Thymus (tissue), 11 donors: ENCODE results near the gene CARD19. TPM values are rescaled to one million over a fixed set of nuclear protein-coding genes. Genes with fewer than 3 reads are reported as not detected.

Source experiments
- DNase-seq, 9 donors: peaks; one replicate each; pipeline ENCODE4 v3.0.0-alpha.2; 2013; ENCODE audit warnings: low spot score in 9 of 9, low read depth in 6 of 9, missing footprints in 1 of 9
- H3K27ac ChIP-seq, 2 donors: one replicate each; pipeline ENCODE4 v1.5.1; 2013; ENCODE audit warnings: control low read depth in 1 of 2, low read depth in 1 of 2, low read length in 1 of 2, mild to moderate bottlenecking in 1 of 2, moderate library complexity in 1 of 2
- H3K27me3 ChIP-seq, 2 donors: one replicate each; pipeline ENCODE4 v1.5.1; 2013; ENCODE audit warnings: low read length in 1 of 2; ENCODE audit not compliant: control insufficient read depth in 2 of 2, insufficient read depth in 1 of 2
- H3K36me3 ChIP-seq, 2 donors: one replicate each; pipeline ENCODE4 v1.5.1; 2013; ENCODE audit warnings: low read length in 1 of 2, mild to moderate bottlenecking in 1 of 2, moderate library complexity in 1 of 2; ENCODE audit not compliant: control insufficient read depth in 2 of 2, insufficient read depth in 2 of 2
- H3K4me1 ChIP-seq, 2 donors: one replicate each; pipeline ENCODE4 v1.5.1; 2013; ENCODE audit warnings: low read length in 2 of 2; ENCODE audit not compliant: control insufficient read depth in 2 of 2, insufficient read depth in 2 of 2
- H3K4me3 ChIP-seq, 2 donors: one replicate each; pipeline ENCODE4 v1.5.1; 2013; ENCODE audit warnings: low read length in 2 of 2, control low read depth in 1 of 2, mild to moderate bottlenecking in 1 of 2
- H3K9me3 ChIP-seq, 2 donors: one replicate each; pipeline ENCODE4 v1.5.1; 2013; ENCODE audit warnings: low read length in 1 of 2, mild to moderate bottlenecking in 1 of 2; ENCODE audit not compliant: control insufficient read depth in 2 of 2, insufficient read depth in 1 of 2
- WGBS: extraction: QIAGEN DNeasy Blood & Tissue Kit; methylation state at CpG from one replicate; pipeline ENCODE4 v1.1.7; 2013; 5-methylcytosine and 5-hydroxymethylcytosine counted together
- polyA plus RNA-seq: library from polyadenylated mRNA; stranded (reverse); fragments of 200-250 nt; gene quantifications from one replicate; pipeline ENCODE4 v1.2.3, GENCODE V29; 2013
- total RNA-seq: library from RNA; stranded (reverse); fragments of 120-200 nt; gene quantifications from one replicate; pipeline ENCODE4 v1.2.4, GENCODE V29; 2013
- donor health status: healthy.

The CARD19 gene
- total and polyA plus RNA-seq, 2 donors, result 24.8 to 25.3 TPM

DNA sequence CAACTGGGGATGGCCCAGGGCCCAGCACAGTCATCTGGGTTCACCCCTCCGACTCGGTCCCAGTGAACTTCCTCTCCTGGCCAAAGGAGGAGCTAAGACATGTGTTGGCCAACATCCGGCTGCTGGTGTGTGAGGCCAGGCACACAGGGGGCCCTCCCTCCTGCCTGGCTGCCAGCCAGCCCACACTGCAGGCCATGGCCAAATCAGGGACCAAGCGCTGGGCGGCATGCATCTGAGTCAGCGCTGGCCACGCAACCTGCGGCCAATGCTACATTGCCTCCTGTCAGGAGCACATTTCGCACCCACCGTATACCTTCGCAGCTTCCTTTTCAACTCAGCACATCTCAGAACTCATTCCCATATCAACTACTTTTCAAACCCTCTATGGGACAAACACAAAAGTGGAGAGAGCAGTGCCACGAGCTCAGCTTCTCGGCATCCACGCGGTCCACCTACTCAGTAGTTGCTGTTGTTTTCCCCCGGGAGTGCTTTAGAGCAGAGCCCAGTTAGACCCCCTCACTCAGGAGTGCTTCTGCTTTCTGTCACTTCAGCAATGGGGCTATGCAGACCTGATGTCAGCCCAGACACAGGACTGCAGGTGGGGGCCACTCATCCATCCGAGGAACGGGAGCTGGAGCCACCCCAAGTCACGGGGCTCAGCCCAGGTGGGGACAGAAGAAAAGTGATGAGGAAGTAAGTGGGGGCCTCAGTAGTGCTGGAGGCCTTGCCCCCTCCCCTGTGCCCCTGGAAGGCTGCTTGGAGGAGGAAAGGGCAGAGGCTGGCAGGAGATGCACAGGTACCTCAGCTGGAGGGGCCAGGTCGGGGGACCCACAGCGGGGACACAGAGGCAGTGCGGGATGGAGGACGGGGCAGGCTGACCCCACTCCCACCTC, 24.2 kb downstream of the CARD19 start:
- 38% methylated on average over 23 of the region's 23 CpGs for WGBS
- Histone ChIP-seq H3K27me3 (no peaks in the 10 kb centered on the region), H3K4me3 (no peak overlapping the region), H3K4me1 (peaks cover 0 to 22% of the 10 kb centered on the region in 2 donors), H3K27ac (peak overlapping the region in 1 of 2 donors; percentile 61), H3K9me3 (no peaks in the 10 kb centered on the region), H3K36me3 (peaks cover 0 to 3% of the 10 kb centered on the region in 2 donors)
- peak in 1 of 9 donors; percentile 50 for DNase-seq

DNA sequence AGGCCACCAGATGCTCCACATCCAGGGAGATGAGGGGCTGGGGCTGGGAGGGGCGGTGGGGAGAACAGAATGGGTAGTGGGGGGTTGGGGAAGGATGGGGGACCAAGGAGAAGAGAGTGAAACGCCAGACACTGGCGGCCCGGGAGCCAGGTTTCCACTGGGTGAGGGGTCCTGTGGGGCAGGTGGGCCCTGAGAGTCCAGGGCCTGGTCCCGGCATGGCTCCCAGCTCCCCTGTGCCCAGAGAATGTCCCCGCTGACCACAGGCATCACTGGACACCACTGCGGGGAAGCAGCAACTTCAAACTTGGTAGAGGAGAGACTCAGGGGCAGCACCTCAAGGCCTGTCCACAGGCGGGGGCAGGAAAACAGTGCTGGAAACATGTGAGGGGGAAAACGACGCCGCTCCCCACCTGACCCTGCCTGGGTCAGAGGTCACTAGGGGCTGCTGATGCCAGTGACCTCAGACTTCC, 24.9 kb downstream of the CARD19 start:
- DNase-seq, result no peak
- no peak overlapping the region for H3K4me3 ChIP-seq
- H3K9me3 ChIP-seq, result no peaks in the 10 kb centered on the region
- H3K27ac ChIP-seq, result peak overlapping the region in 1 of 2 donors; percentile 61
- peaks cover 0 to 3% of the 10 kb centered on the region in 2 donors for H3K36me3 ChIP-seq
- H3K27me3 ChIP-seq, result no peaks in the 10 kb centered on the region
- H3K4me1 ChIP-seq, result peaks cover 3 to 28% of the 10 kb centered on the region in 2 donors
- WGBS, result 97% methylated on average over 11 of the region's 11 CpGs

DNA sequence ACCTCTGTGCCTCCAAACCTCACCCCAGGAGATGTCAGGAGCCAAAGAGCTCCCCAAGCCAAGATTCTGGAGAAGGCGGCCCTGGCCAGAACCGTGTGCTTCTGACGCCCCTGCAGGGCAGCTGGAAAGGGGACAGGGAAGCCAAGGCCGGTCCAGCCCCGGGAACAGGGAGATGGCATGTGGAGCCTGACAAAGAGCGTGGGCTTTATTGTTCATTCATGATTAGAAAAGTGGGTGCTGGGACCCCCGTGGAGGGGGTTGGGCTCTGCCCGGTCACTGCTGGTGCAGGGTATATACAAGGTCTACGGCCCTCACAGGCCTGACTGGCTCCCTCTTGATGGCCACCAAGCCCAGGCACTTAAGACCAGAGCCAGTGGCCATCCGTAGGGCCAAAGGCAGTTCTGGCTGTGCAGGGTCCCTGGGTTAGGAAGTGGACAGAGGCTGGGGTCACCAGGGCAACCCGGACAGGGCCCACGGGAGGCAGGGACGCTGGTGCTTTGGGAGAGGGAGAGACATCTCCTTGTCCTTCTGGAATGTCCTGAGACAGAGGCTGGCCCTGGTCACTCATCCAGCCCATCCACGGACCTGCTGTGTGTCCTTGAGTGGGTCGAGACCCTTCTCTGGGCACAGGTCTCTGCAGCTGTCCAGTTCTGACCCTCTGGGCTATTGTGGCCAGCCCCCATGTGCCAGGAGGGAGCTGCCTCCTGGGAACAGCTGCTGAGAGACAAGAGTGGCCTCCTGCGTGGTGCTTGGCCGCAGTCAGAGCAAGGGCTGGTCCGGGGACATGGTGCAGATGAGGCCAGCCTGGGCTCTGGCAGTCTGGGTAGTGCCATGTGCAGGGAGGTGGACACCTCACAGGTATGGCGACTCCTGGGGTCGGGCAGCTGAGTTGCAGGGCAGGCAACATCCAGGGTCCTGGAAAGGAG, 25.6 kb downstream of the CARD19 start:
- H3K27me3 ChIP-seq, result no peaks in the 10 kb centered on the region
- no peak for DNase-seq
- no peak overlapping the region for H3K4me3 ChIP-seq
- no peak overlapping the region for H3K27ac ChIP-seq
- 96% methylated on average over 20 of the region's 20 CpGs for WGBS
- no peaks in the 10 kb centered on the region for H3K9me3 ChIP-seq
- H3K36me3 ChIP-seq, result peaks cover 0 to 3% of the 10 kb centered on the region in 2 donors
- peaks cover 10 to 35% of the 10 kb centered on the region in 2 donors for H3K4me1 ChIP-seq

DNA sequence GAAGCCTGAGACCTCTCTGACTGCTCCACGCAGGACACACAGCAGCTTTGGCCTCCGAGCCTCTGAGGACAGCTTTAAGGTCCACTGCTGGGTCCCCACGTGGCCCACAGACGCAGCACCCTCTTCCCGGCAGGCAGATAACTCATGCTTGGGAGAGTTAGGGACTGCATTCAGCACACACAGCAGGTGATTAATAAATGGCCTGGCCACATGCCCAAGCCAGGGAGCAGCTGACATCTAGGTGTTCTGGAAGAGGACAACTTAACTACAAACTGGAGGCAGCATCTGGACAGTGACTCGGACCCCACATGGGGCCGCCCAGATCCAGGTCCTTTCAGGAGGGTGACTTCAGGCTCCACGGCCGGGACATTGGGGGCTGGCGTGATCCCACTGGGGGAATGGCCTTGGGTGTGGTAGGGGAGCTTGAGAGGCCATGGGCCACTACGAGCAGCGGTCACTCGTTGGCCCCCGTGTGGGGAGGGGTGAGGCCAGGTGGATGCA, 26.8 kb downstream of the CARD19 start:
- H3K36me3 ChIP-seq, result peaks cover 2 to 3% of the 10 kb centered on the region in 2 donors
- H3K27ac ChIP-seq, result no peak overlapping the region
- no peak overlapping the region for H3K4me3 ChIP-seq
- peaks cover 11 to 47% of the 10 kb centered on the region in 2 donors for H3K4me1 ChIP-seq
- H3K27me3 ChIP-seq, result no peaks in the 10 kb centered on the region
- no peak for DNase-seq
- H3K9me3 ChIP-seq, result no peaks in the 10 kb centered on the region
- WGBS, result 98% methylated on average over 14 of the region's 14 CpGs

DNA sequence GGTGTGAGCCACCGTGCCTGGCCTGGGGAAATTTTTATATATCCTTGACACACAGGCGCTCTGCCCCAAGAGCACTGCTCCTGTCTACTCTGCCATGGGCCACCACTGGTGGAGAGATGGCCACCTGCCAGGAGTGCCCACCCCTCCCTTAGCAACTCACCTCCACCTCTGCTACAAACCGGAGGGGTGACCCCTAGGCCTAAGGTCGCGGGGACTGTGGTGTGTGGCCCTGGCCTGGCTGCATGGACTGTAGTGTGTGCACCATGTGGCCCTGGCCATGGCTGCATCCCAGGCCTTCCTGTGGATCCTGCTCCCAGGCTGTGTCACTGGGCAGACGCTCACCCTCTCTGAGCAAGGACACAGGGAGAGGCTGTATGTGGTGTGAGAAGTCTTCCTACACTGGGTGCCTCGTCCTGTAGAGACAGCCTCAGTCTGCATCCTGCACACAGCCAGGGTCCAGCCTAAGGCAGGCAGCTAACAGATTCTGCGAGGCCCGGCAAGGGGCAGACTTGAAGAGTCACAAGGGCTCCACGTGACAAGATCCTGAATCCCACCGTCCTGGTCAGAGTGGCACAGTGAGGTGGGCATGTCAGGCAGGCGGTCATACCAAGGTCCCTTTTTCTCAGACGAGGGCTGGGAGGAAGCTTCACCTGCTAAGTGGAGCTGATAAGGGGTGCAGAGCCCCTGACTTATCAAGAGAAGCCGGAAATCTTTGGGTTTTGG, 27.7 kb downstream of the CARD19 start:
- DNase-seq, result no peak
- no peaks in the 10 kb centered on the region for H3K27me3 ChIP-seq
- H3K4me3 ChIP-seq, result no peak overlapping the region
- H3K4me1 ChIP-seq, result peaks cover 11 to 51% of the 10 kb centered on the region in 2 donors
- H3K27ac ChIP-seq, result no peak overlapping the region
- 84% methylated on average over 14 of the region's 14 CpGs for WGBS
- no peaks in the 10 kb centered on the region for H3K9me3 ChIP-seq
- H3K36me3 ChIP-seq, result peaks cover 2 to 3% of the 10 kb centered on the region in 2 donors

DNA sequence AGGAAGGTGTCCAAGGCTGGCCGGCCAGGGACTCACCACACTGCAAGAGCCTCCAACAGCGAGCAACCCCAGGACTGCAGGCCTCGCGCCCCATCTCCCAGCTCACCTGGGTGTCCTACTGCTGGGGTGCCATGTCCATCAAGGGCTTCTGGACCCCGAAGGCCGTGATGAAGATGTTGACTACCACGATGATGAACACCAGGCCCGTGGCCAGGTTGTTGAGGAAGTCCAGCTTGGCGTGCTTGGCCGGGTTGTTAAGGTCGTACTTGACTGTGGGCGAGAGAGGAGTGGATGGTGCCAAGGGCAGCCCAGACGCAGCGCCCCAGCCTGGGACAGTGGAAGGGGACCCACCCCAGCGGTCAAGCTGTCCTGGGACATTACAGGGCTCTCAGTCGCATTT, 28.8 kb downstream of the CARD19 start:
- no peak for DNase-seq
- H3K4me1 ChIP-seq, result peaks cover 11 to 47% of the 10 kb centered on the region in 2 donors

DNA sequence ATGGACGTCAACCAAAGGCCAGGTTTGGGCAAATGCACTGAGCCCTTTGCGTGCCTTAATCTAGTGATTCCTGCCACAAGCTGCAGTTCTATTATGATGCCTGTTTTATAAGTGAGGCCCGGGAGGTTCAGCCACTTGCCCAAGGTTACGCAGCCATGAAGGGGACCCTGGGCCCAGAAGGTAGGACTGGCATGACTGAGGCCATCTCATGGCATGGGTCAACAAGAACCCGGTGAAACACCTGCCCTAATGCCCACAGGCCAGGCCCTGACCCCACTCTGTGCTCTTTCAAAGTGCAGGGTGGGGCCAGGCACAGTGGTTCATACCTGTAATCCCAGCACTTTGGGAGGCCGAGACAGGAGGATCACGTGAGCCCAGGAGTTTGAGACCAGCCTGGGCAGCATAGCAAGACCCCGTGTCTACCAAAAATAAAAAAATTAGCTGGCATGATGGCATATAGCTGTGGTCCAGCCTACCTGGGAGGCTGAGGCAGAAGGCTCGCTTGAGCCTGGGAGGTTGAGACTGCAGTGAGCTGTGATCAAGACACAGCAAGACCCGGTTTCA, 29.4 kb downstream of the CARD19 start:
- Histone ChIP-seq H3K9me3 (no peaks in the 10 kb centered on the region), H3K27ac (no peak overlapping the region), H3K36me3 (peaks cover 2 to 3% of the 10 kb centered on the region in 2 donors), H3K27me3 (no peaks in the 10 kb centered on the region), H3K4me1 (peaks cover 11 to 41% of the 10 kb centered on the region in 2 donors), H3K4me3 (no peak overlapping the region)
- no peak for DNase-seq
- 98% methylated on average over 10 of the region's 10 CpGs for WGBS

More for the DNA sequence above, 28.8 kb downstream of the CARD19 start:
- Histone ChIP-seq H3K27ac (no peak overlapping the region), H3K27me3 (no peaks in the 10 kb centered on the region), H3K36me3 (peaks cover 2 to 3% of the 10 kb centered on the region in 2 donors), H3K9me3 (no peaks in the 10 kb centered on the region), H3K4me3 (no peak overlapping the region)
- 98% methylated on average over 16 of the region's 16 CpGs for WGBS

DNA sequence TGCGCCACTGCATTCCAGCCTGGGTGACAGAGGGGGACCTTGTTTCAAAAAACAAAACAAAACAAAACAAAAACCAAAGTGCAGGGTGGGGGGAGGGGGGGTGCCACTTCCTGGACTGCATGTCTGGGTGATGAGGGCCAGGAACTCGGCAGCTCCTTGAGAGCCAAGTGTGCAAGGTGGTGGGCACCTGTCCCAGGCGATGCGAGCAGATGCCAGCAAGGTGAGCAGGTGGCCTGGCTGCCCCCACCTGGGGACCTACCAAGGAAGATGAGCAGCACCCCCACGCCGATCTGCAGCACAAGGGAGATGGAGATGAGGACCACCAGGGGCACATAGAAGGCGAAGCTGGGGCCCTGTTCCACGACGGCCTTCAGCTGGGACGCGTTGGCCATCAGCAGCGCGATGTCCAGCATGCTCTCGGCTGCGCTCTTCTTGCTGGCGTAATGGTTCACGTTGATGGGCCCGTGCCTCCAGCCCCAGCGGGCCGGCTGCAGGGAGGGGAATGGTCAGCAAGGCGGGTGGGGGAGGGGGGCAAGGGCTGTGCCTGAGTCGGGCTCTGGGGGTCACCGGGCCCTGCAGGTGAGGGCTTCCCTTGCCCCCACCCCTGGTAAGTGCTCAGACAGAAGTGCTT, 30.2 kb downstream of the CARD19 start:
- Histone ChIP-seq H3K27ac (peak overlapping the region in 1 of 2 donors; percentile 36), H3K27me3 (no peaks in the 10 kb centered on the region), H3K36me3 (peaks cover 2 to 3% of the 10 kb centered on the region in 2 donors), H3K4me1 (peaks cover 11 to 47% of the 10 kb centered on the region in 2 donors), H3K9me3 (peaks cover 0 to 4% of the 10 kb centered on the region in 2 donors), H3K4me3 (no peak overlapping the region)
- DNase-seq, result peak in 3 of 9 donors; percentile 27 to 64 (median 62)
- 94% methylated on average over 23 of the region's 23 CpGs for WGBS
